A549 (cell line): ENCODE measurements around the gene DLK2.
"Not testable (repeated sequence)": the region's sequence is repeated elsewhere in the genome, so short reads cannot be mapped to it uniquely, and the experiment has no call there.

Source experiments
- EP300 ChIP-seq, 2 experiments: fragments of >200 bp; sonication (Bioruptor Twin); formaldehyde crosslinking; IDR thresholded peaks; 2 replicates in 1 of 2; 3 replicates in 1 of 2; pipeline ENCODE4 v1.6.1; 2016 to 2017
- POLR2A ChIP-seq: IDR thresholded peaks from 2 replicates; pipeline ENCODE4 v1.6.1; 2012; ENCODE audit warnings: mild to moderate bottlenecking, low read length
- RFX5 ChIP-seq: fragments of 450-650 bp; IDR thresholded peaks from 2 replicates; pipeline ENCODE4 v1.7.1; 2014; ENCODE audit warnings: antibody characterized with exemption, mild to moderate bottlenecking, moderate library complexity
- TF ChIP-seq, protein P1 (sequence below): fragments of >200 bp; sonication (Bioruptor Twin); formaldehyde crosslinking; IDR thresholded peaks from 3 replicates; pipeline ENCODE4 v1.5.1; 2016
- TF ChIP-seq, protein P2 (sequence below): IDR thresholded peaks from 2 replicates; pipeline ENCODE4 v1.6.1; 2012
- TF ChIP-seq, protein P3 (sequence below): fragments of 200-600 bp; sonication (generic); IDR thresholded peaks from 2 replicates; pipeline ENCODE4 v1.6.1; 2016; ENCODE audit warnings: antibody characterized with exemption, mild to moderate bottlenecking, moderate library complexity

DNA sequence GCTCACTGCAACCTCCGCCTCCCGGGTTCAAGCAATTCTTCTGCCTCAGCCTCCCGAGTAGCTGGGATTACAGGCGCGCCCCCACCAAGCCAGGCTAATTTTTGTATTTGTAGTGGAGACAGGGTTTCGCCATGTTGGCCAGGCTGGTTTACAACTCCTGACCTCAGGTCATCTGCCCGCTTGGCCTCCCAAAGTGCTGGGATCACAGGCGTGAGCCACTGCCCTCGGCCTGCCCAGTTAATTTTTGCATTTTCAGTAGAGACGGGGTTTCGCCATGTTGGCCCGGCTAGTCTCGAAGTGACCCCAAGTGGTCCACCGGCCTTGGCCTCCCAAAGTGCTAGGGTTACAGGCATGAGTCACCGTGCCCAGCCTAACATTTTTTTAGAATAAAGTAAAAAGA, 2.8 kb upstream of the DLK2 start:
- TF ChIP-seq, protein P1, sequence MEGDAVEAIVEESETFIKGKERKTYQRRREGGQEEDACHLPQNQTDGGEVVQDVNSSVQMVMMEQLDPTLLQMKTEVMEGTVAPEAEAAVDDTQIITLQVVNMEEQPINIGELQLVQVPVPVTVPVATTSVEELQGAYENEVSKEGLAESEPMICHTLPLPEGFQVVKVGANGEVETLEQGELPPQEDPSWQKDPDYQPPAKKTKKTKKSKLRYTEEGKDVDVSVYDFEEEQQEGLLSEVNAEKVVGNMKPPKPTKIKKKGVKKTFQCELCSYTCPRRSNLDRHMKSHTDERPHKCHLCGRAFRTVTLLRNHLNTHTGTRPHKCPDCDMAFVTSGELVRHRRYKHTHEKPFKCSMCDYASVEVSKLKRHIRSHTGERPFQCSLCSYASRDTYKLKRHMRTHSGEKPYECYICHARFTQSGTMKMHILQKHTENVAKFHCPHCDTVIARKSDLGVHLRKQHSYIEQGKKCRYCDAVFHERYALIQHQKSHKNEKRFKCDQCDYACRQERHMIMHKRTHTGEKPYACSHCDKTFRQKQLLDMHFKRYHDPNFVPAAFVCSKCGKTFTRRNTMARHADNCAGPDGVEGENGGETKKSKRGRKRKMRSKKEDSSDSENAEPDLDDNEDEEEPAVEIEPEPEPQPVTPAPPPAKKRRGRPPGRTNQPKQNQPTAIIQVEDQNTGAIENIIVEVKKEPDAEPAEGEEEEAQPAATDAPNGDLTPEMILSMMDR: not testable (repeated sequence)
- TF ChIP-seq, protein P2, sequence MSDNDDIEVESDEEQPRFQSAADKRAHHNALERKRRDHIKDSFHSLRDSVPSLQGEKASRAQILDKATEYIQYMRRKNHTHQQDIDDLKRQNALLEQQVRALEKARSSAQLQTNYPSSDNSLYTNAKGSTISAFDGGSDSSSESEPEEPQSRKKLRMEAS: not testable (repeated sequence)
- not testable (repeated sequence) for TF ChIP-seq POLR2A; EP300 (IDR thresholded peaks at IDR 0.05); RFX5
- TF ChIP-seq, protein P3, sequence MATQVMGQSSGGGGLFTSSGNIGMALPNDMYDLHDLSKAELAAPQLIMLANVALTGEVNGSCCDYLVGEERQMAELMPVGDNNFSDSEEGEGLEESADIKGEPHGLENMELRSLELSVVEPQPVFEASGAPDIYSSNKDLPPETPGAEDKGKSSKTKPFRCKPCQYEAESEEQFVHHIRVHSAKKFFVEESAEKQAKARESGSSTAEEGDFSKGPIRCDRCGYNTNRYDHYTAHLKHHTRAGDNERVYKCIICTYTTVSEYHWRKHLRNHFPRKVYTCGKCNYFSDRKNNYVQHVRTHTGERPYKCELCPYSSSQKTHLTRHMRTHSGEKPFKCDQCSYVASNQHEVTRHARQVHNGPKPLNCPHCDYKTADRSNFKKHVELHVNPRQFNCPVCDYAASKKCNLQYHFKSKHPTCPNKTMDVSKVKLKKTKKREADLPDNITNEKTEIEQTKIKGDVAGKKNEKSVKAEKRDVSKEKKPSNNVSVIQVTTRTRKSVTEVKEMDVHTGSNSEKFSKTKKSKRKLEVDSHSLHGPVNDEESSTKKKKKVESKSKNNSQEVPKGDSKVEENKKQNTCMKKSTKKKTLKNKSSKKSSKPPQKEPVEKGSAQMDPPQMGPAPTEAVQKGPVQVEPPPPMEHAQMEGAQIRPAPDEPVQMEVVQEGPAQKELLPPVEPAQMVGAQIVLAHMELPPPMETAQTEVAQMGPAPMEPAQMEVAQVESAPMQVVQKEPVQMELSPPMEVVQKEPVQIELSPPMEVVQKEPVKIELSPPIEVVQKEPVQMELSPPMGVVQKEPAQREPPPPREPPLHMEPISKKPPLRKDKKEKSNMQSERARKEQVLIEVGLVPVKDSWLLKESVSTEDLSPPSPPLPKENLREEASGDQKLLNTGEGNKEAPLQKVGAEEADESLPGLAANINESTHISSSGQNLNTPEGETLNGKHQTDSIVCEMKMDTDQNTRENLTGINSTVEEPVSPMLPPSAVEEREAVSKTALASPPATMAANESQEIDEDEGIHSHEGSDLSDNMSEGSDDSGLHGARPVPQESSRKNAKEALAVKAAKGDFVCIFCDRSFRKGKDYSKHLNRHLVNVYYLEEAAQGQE: not testable (repeated sequence)
